Spleen (tissue), 7 donors: Measurements from ENCODE around the gene INSR.

Source experiments
- POLR2A ChIP-seq, 3 donors: fragments of 450-650 bp; IDR thresholded peaks; one replicate each; pipeline ENCODE4 v1.5.1; 2017; ENCODE audit warnings: antibody characterized with exemption in 3 of 3, mild to moderate bottlenecking in 1 of 3
- POLR2AphosphoS5 ChIP-seq, 3 donors: sonication (generic); formaldehyde crosslinking; IDR thresholded peaks; one replicate each; pipeline ENCODE4 v1.5.1; 2017; ENCODE audit warnings: antibody characterized with exemption in 3 of 3
- TF ChIP-seq, protein P1 (sequence below), 11 experiments: fragments of 200-600 bp in 7 of 11; fragments of 450-650 bp in 4 of 11; sonication (generic) in 4 of 11; IDR thresholded peaks in 8 of 11; conservative IDR thresholded peaks in 3 of 11; 1 replicate in 7 of 11; 2 replicates in 4 of 11; pipeline versions ENCODE4 v1.4.0 to v1.8.0; 2016 to 2021; ENCODE audit warnings: antibody characterized with exemption in 11 of 11, inconsistent platforms in 4 of 11, mild to moderate bottlenecking in 1 of 11
- donor health status: DM: no; HTN: no; CAD: no; lungs with moderate emphysema.
- donor health status: DM: no; HTN: no; CAD: no.
- donor health status: DM: no; HTN: no; CAD: no.

DNA sequence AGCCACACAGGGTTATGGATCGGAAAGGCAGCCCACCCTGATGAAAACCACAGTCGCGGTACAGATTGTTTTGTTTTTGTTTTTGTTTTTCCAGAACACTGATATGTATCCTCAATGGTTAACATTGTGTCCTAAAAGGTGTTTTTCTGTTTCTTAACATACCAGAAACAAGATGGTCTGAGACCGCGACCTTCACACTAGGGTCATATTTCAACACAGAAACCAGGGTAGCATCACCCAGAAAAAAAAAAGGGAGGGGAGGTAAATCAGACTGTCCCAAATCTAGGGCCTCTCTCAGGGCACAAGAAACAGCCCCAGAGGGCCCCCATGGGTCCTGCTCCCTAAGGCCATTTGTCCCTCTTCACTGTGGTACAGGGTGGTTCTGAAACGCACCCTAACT is 66.5 kb downstream of the INSR start:
- TF ChIP-seq POLR2A (IDR thresholded peaks at IDR 0.05) (no peak), POLR2AphosphoS5 (IDR thresholded peaks at IDR 0.05) (no peak)
- TF ChIP-seq, protein P1, sequence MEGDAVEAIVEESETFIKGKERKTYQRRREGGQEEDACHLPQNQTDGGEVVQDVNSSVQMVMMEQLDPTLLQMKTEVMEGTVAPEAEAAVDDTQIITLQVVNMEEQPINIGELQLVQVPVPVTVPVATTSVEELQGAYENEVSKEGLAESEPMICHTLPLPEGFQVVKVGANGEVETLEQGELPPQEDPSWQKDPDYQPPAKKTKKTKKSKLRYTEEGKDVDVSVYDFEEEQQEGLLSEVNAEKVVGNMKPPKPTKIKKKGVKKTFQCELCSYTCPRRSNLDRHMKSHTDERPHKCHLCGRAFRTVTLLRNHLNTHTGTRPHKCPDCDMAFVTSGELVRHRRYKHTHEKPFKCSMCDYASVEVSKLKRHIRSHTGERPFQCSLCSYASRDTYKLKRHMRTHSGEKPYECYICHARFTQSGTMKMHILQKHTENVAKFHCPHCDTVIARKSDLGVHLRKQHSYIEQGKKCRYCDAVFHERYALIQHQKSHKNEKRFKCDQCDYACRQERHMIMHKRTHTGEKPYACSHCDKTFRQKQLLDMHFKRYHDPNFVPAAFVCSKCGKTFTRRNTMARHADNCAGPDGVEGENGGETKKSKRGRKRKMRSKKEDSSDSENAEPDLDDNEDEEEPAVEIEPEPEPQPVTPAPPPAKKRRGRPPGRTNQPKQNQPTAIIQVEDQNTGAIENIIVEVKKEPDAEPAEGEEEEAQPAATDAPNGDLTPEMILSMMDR (IDR thresholded peaks at IDR 0.05 in 8 of 11, conservative IDR thresholded peaks at IDR 0.05 in 3 of 11) = no peak
